Measurements from ENCODE around the gene NUFIP2. TPM values are rescaled to one million over a fixed set of nuclear protein-coding genes. Genes with fewer than 3 reads are reported as not detected.

The NUFIP2 gene
- total RNA-seq, 1 experiment from 2014 or later, result 93.4 TPM

GRCh38 chr17:29292992-29293889 lies 707 bp downstream of the NUFIP2 start:
- ChIA-PET CTCF (interaction anchor here (0.6 to 1.4 kb wide), 5 partner anchors 144 to 392 kb away, joined by 3 to 21 read pairs (median 5); no protein-coding TSS in a partner anchor), POLR2A (ENCODE audit: low non-redundant PET) (interaction anchor here (0.6 kb wide), 4 partner anchors 71 to 815 kb away, joined by 3 to 4 read pairs (median 3); no protein-coding TSS in a partner anchor)
- peak overlapping the region; percentile 97 for H3K4me3 ChIP-seq (ENCODE audit: low read depth, low read length, poor library complexity, severe bottlenecking)
- H3K9me3 ChIP-seq (ENCODE audit: low read depth, low read length, poor library complexity, severe bottlenecking), result no peaks in the 10 kb centered on the region
- H3K4me1 ChIP-seq (ENCODE audit: insufficient read depth, low read length, poor library complexity, severe bottlenecking), result peaks cover 28% of the 10 kb centered on the region
- TSS peak; percentile 42 for BruUV-seq (replicated peaks)
- TF ChIP-seq, protein P1, sequence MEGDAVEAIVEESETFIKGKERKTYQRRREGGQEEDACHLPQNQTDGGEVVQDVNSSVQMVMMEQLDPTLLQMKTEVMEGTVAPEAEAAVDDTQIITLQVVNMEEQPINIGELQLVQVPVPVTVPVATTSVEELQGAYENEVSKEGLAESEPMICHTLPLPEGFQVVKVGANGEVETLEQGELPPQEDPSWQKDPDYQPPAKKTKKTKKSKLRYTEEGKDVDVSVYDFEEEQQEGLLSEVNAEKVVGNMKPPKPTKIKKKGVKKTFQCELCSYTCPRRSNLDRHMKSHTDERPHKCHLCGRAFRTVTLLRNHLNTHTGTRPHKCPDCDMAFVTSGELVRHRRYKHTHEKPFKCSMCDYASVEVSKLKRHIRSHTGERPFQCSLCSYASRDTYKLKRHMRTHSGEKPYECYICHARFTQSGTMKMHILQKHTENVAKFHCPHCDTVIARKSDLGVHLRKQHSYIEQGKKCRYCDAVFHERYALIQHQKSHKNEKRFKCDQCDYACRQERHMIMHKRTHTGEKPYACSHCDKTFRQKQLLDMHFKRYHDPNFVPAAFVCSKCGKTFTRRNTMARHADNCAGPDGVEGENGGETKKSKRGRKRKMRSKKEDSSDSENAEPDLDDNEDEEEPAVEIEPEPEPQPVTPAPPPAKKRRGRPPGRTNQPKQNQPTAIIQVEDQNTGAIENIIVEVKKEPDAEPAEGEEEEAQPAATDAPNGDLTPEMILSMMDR (conservative IDR thresholded peaks at IDR 0.05; ENCODE audit: low read depth, low read length), result no peak
- TF ChIP-seq EZH2 (IDR thresholded peaks at IDR 0.05; ENCODE audit: borderline replicate concordance, low read depth, low read length, poor library complexity, severe bottlenecking), result no peak
- intact Hi-C loops (cut with micrococcal nuclease; ENCODE audit: unreplicated experiment), result loop anchor here (5.0 kb wide), 1 partner anchor 146 kb away; no protein-coding TSS in a partner anchor
- H3K27ac ChIP-seq (ENCODE audit: low read depth, low read length, poor library complexity, severe bottlenecking), result peak overlapping the region; percentile 89
- H3K36me3 ChIP-seq (ENCODE audit: insufficient read depth, low read length, poor library complexity, severe bottlenecking), result peaks cover 24% of the 10 kb centered on the region
- no peaks in the 10 kb centered on the region for H3K27me3 ChIP-seq (replicated peaks; ENCODE audit: insufficient read depth, low read depth, low read length, poor library complexity)
- DNase-seq (ENCODE audit: low spot score), result peak; percentile 74

- peak overlapping the region; percentile 89 for H3K27ac ChIP-seq (ENCODE audit: low read depth, low read length, poor library complexity, severe bottlenecking)
- H3K9me3 ChIP-seq (ENCODE audit: low read depth, low read length, poor library complexity, severe bottlenecking), result no peaks in the 10 kb centered on the region
- intact Hi-C loops (cut with micrococcal nuclease; ENCODE audit: unreplicated experiment), result loop anchor here (5.0 kb wide), 1 partner anchor 145 kb away; no protein-coding TSS in a partner anchor
- ChIA-PET CTCF (interaction anchor here (0.6 to 1.0 kb wide), 2 partner anchors 143 to 176 kb away, joined by 3 to 21 read pairs; no protein-coding TSS in a partner anchor), POLR2A (ENCODE audit: low non-redundant PET) (no interaction called here)
- no TSS peak for BruUV-seq (replicated peaks)
- no peaks in the 10 kb centered on the region for H3K27me3 ChIP-seq (replicated peaks; ENCODE audit: insufficient read depth, low read depth, low read length, poor library complexity)
- peak; percentile 66 for DNase-seq (ENCODE audit: low spot score)
- H3K4me3 ChIP-seq (ENCODE audit: low read depth, low read length, poor library complexity, severe bottlenecking), result peak overlapping the region; percentile 97
- peaks cover 33% of the 10 kb centered on the region for H3K36me3 ChIP-seq (ENCODE audit: insufficient read depth, low read length, poor library complexity, severe bottlenecking)
- no peak for TF ChIP-seq EZH2 (IDR thresholded peaks at IDR 0.05; ENCODE audit: borderline replicate concordance, low read depth, low read length, poor library complexity, severe bottlenecking)
- TF ChIP-seq, protein P1 (conservative IDR thresholded peaks at IDR 0.05; ENCODE audit: low read depth, low read length), result no peak
- H3K4me1 ChIP-seq (ENCODE audit: insufficient read depth, low read length, poor library complexity, severe bottlenecking), result peaks cover 28% of the 10 kb centered on the region
Measured at GRCh38 chr17:29292071-29292991, 1.6 kb downstream of the NUFIP2 start.

Data from A673 (cell line).